Effector CD8-positive, alpha-beta T cell (primary cell): ENCODE results near the gene PNPLA7.
"Not testable (repeated sequence)": the region's sequence is repeated elsewhere in the genome, so short reads cannot be mapped to it uniquely, and the experiment has no call there.

Source experiments
- DNase-seq: peaks from one replicate; lab custom pipeline; 2025; lab: John Stamatoyannopoulos, UW

Gene PNPLA7

GRCh38 chr9:137515338-137515724 is 34.9 kb downstream of the PNPLA7 start:
- no peak for DNase-seq

DNA sequence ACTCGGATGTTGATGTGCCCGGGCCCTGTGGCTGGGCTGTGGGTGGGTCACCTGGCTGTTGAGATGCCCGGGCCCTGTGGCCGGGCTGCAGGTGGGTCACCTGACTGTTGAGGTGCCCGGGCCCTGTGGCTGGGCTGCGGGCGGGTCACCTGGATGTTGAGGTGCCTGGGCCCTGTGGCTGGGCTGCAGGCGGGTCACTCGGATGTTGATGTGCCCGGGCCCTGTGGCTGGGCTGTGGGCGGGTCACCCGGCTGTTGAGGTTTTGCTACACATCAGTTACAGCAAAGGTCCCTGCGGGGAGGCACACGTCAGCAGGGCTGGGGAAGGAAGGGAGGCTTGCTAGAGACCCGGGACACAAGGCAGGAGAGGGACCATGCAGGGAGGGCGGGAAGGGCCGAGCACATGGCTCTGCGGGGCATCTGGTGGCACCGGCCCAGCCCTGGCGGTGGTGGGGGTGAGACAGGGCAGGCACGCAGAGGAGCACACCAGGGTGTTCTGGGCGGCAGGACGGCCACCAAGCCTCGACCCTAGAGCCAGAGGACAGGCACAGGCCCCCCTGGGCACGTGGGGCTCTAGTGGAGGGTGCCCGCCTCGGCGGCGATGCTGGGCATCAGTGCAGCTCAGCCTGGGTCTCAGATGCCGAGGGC is 35.4 kb downstream of the PNPLA7 start:
- DNase-seq: no peak

DNA sequence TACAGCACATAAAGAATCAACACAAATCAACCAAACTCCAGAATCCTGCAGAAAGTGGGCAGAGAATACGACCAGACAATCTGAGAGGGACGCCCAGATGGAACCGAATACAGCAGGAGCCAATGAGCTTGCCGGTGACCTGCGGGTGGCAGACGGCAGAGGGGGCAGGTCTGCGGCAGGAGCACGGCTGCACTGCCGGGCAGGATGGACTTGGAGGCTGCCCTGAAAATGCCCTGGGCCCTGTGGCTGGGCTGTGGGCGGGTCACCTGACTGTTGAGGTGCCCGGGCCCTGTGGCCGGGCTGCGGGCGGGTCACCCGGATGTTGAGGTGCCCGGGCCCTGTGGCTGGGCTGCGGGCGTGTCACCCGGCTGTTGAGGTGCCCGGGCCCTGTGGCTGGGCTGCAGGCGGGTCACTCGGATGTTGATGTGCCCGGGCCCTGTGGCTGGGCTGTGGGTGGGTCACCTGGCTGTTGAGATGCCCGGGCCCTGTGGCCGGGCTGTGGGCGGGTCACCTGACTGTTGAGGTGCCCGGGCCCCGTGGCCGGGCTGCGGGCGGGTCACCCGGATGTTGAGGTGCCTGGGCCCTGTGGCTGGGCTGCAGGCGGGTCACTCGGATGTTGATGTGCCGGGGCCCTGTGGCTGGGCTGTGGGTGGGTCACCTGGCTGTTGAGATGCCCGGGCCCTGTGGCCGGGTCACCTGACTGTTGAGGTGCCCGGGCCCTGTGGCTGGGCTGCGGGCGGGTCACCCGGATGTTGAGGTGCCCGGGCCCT is 36.2 kb downstream of the PNPLA7 start:
- not testable (repeated sequence) for DNase-seq

- DNase-seq: not testable (repeated sequence)
Observed at GRCh38 chr9:137513136-137513535, 37.1 kb downstream of the PNPLA7 start.

DNA sequence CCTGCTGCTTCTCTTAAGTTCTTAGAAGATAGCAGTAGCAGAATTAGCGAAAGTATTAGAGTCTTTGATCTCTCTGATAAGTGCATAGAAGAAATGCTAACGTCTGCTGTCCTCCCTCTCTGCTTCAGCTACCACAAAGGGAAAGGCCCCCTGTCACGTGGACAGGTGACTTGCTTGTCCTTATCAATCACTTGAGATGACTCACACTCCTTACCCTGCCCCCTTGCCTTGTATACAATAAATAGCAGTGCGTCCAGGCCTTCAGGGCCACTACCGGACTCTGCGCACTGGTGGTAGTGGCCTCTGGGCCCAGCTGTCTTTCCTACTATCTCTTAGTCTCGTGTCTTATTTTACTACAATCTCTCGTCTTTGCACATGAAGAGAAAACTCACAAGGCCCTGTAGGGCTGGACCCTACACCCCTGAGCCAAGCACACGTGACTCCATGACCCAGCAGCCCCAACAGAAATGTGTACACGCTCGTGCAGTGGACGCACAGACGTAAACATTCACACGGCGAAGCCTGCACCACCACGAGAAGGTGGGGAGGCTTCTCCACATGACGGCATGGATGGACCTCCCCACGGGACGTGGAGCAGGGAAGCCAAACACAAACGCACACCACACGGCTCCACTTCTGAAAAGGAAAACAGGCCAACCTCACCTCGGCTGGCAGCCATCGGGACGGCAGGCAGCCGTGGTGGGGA is 38.3 kb downstream of the PNPLA7 start:
- DNase-seq: no peak

GRCh38 chr9:137511126-137511525 is 39.1 kb downstream of the PNPLA7 start:
- DNase-seq: not testable (repeated sequence)

- no peak for DNase-seq
Observed at GRCh38 chr9:137509198-137509597, 41.0 kb downstream of the PNPLA7 start.

DNA sequence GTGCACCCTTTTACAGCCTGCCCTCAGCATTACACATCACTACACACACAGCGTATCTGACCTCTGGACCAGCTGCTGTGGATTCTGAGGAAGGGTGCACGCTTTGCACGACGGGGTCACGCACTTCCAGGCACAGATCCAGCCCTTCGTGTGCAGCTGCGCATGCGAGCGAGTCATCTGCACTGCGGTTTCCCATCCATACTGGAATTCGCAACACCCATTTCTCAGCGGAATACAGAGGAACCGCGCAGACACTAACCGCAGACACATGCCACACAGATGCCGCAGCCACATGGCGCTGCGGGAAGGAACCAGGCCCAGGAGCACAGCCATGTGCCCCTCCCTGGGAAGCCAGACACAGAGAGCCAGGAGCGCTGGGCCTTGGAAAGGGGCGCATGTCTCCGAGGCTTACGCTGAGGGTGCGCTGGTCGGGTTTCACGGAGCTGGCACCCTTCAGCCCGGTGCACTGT is 43.5 kb downstream of the PNPLA7 start:
- DNase-seq: no peak

- DNase-seq: no peak
Observed at GRCh38 chr9:137506274-137506673, 43.9 kb downstream of the PNPLA7 start.

- DNase-seq: no peak
Observed at GRCh38 chr9:137505421-137506140, 44.6 kb downstream of the PNPLA7 start.

DNA sequence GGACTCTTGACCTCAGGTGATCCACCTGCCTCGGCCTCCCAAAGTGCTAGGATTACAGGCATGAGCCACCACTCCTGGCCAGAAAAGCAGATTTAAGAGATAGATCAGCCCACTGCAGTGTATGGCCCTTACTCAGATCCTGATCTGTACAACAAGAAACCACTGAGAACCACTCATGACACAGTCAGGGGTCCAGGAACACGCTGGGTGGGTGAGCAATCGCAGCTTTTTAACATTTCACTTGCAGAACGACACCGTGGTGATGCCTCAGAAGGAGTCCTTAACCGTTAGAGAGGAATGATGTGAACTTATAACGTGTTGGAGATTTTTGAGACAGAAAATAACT is 45.8 kb downstream of the PNPLA7 start:
- no peak for DNase-seq

DNA sequence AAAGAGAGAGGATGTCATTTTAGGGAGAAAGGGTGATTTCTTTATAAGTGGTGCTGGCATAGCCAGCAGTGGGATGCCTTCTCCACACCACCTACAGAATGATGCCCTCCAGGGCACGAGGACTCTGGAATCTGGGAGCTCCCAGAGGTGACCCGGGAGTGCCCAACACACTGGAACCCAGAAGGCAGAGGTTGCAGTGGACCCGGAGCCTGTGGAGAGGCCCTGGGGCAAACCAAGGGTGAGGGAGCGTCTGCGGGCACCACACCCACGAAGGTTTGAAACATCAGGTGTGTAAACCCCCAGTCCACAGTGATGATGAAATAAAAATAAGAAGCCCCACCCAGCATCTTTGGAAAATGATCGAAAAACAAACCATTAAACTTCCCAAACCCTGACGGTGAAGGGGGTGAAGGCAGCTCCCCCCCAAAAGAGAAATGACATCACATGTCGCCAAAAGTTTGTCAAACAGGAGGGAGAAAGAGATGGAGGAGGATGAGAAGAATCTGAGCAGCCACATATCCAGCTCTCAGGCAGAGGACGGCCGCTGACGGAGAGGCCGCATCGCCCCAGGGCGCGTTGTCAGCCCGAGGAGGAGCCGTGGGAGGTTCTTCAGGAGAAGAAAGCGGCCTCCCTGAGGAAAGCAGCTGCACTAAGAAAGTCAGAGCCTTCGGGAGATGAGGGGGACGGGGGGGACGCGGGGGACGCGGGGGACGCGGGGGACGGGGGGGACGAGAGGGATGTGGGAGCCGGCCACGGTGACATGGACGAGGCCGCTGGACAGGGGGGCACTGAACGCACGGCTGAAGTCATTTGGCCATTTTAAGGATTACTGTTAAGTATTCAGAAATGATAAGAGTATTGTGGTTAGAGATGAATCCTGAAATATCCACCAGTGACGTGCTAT is 47.9 kb downstream of the PNPLA7 start:
- no peak for DNase-seq

GRCh38 chr9:137501457-137501856 is 48.7 kb downstream of the PNPLA7 start:
- no peak for DNase-seq

GRCh38 chr9:137500666-137501397 is 49.4 kb downstream of the PNPLA7 start:
- no peak for DNase-seq

DNA sequence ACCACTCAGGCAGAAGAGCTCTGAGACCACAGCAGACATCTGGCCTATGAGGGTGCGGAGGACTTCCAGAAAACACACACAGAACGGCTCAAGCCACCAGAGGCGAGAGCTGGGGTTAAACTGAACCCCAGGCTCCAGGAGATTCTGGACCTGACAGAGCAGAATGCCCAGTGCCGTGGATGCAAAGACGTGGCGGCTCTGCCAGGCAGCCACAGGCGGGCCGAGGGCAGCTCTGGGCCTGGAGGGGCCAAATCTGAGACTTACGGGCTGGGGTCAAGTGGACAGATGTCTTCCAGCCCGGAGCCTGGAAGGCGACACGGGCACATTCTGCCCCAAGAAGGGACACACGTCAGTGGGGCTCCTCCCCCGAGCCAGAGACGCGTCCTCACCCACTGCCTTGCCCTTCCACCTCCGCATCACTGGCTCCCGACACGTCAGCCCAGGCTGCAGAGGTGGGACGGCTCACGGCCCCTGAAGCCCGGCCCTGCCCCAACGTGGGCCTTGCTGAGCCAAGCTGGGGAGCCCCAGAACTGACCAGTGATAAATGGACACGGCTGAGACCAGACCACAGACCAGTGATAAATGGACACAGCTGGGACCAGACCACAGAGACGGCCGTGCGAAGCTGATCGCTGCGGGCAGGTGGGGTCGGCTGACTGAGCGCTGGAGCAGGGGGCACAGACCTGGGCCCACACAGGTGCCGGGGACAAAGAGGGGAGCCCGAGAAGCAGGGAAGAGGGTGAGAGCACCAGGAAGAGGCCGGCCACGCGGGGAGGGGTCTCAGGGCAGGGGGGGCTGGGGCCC is 50.1 kb downstream of the PNPLA7 start:
- no peak for DNase-seq

DNA sequence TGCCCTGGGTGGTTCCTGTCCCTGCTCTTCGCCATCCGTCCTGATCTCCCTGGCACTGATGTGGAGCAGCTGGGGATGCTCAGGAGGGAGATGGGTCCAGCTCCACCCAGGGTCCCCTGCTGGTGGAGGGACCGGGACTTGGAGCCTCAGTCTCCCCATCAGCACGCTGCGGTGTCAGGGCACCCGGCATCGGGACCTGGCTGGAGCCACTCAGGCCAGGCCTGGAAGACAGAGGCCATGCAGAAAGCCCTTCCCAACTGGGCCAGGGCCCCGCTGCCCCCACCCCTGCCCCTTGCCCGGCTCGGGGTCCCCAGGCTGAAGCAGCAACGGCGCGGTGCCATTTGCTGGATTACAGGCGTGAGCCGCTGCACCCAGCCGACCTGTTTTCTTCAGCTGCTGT is 50.8 kb downstream of the PNPLA7 start:
- no peak for DNase-seq

DNA sequence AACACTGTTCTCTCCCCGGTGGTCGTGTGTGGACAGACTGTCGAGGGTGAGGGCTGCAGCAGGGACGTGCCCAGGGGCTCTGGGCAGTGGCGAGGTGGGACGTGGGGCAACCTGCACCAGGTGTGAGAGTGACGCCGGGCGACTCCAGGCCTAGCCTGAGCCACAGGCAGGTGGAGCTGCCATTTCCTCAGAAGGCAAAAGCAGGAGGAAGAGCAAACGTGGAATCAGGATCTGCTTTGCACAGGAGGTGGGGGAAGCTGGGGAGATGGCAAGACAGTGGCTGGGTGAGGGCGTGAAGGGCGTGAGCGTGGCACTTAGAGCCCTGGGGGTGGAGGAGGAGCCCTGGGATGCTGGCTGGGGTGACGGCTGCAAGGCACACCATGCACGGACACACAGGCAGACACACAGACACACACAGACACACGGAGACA is 51.5 kb downstream of the PNPLA7 start:
- no peak for DNase-seq

- DNase-seq: no peak
Observed at GRCh38 chr9:137497921-137498719, 52.1 kb downstream of the PNPLA7 start.
